OCI-LY3 (cell line): ENCODE measurements around the gene IGF2.

Experiments used
- H2AFZ ChIP-seq: fragments of 200-600, 300-600 bp; shearing (Covaris generic); 2 replicates; pipeline ENCODE4 v1.6.0; 2014; ENCODE audit warnings: antibody characterized with exemption, low read depth, low read length
- H3K27ac ChIP-seq: fragments of 200-600, 300-600 bp; sonication (generic); 2 replicates; pipeline ENCODE4 v1.5.1; 2014; ENCODE audit warnings: mild to moderate bottlenecking, low read length, moderate library complexity, mixed read lengths
- H3K27me3 ChIP-seq: fragments of 200-600, 300-600 bp; sonication (generic); 2 replicates; pipeline ENCODE4 v1.6.1; 2014; ENCODE audit warnings: low read depth, low read length, mixed read lengths
- H3K36me3 ChIP-seq: fragments of 200-600, 300-600 bp; sonication (generic); replicated peaks from 2 replicates; pipeline ENCODE3; 2014; ENCODE audit warnings: low read depth, low read length, mixed read lengths
- H3K4me1 ChIP-seq: fragments of 300-600, 200-600 bp; sonication (generic); 2 replicates; pipeline ENCODE4 v1.6.1; 2014; ENCODE audit warnings: low read length, mixed read lengths
- H3K4me2 ChIP-seq: fragments of 200-600, 300-600 bp; sonication (generic); 2 replicates; pipeline ENCODE4 v1.6.1; 2014; ENCODE audit warnings: low read length, mixed read lengths
- H3K4me3 ChIP-seq: fragments of 300-600, 200-600 bp; sonication (generic); 2 replicates; pipeline ENCODE4 v1.5.1; 2014; ENCODE audit warnings: antibody characterized with exemption, mild to moderate bottlenecking, low read length, moderate library complexity
- H3K79me2 ChIP-seq: fragments of 300-600, 200-600 bp; shearing (Covaris generic); 2 replicates; pipeline ENCODE4 v1.6.1; 2014; ENCODE audit warnings: mild to moderate bottlenecking, low read length, mixed read lengths
- H3K9ac ChIP-seq: fragments of 300-600, 200-600 bp; shearing (Covaris generic); 2 replicates; pipeline ENCODE4 v1.6.0; 2014; ENCODE audit warnings: mild to moderate bottlenecking, low read length, moderate library complexity
- H3K9me3 ChIP-seq: fragments of 200-600, 300-600 bp; shearing (Covaris generic); 2 replicates; pipeline ENCODE4 v1.6.1; 2014; ENCODE audit warnings: low read length, mixed read lengths; ENCODE audit not compliant: insufficient read depth
- H4K20me1 ChIP-seq: fragments of 200-600, 300-600 bp; sonication (generic); 2 replicates; pipeline ENCODE4 v1.6.1; 2016; ENCODE audit warnings: low read length, mixed read lengths; ENCODE audit not compliant: insufficient read depth
- EZH2phosphoT487 ChIP-seq: fragments of 200-600 bp; shearing (Covaris generic); IDR thresholded peaks from 2 replicates; pipeline ENCODE4 v1.6.1; 2018; ENCODE audit warnings: antibody characterized with exemption, mixed run types, low read depth
- TF ChIP-seq, protein P1 (sequence below): fragments of 200-600, 300-600 bp; sonication (generic); IDR thresholded peaks from 2 replicates; pipeline ENCODE4 v1.5.1; 2014; ENCODE audit warnings: antibody characterized with exemption, low read length, low read depth

Gene IGF2, protein sequence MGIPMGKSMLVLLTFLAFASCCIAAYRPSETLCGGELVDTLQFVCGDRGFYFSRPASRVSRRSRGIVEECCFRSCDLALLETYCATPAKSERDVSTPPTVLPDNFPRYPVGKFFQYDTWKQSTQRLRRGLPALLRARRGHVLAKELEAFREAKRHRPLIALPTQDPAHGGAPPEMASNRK

DNA sequence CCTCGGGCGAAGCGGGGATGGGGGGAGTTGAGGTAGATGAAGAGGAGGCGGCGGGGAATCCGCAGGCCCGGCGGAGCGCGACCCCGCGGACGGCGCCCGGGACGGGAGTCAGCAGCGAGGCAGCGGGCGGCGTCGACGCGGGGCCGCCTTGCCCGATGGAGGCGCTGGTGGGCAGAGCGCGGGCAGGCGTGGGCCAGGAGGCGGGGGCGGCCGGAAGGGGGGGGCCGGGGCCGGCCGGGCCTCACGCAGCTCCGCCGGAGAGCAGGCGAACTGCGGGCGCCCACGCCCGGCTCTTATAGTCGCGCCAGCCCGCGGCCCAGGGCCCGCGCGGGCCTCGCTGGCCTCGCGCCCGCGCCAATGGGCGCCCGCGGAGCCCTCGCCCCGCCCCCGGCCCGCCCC, at the start of gene IGF2:
Gene IGF2, minus strand, starts transcription at position 267 of the 399 bp plus-strand sequence. CDS start 3,866 bp downstream, outside the sequence.
- no peaks in the 10 kb centered on the region for H3K9me3 ChIP-seq
- TF ChIP-seq EZH2phosphoT487, result no peak
- TF ChIP-seq, protein P1, sequence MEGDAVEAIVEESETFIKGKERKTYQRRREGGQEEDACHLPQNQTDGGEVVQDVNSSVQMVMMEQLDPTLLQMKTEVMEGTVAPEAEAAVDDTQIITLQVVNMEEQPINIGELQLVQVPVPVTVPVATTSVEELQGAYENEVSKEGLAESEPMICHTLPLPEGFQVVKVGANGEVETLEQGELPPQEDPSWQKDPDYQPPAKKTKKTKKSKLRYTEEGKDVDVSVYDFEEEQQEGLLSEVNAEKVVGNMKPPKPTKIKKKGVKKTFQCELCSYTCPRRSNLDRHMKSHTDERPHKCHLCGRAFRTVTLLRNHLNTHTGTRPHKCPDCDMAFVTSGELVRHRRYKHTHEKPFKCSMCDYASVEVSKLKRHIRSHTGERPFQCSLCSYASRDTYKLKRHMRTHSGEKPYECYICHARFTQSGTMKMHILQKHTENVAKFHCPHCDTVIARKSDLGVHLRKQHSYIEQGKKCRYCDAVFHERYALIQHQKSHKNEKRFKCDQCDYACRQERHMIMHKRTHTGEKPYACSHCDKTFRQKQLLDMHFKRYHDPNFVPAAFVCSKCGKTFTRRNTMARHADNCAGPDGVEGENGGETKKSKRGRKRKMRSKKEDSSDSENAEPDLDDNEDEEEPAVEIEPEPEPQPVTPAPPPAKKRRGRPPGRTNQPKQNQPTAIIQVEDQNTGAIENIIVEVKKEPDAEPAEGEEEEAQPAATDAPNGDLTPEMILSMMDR, result no peak
- no peaks in the 10 kb centered on the region for H4K20me1 ChIP-seq
- no peak within 1 kb of the TSS for H3K9ac ChIP-seq
- H3K27me3 ChIP-seq, result peaks cover 24% of the 10 kb centered on the region
- H2AFZ ChIP-seq, result no peak within 1 kb of the TSS
- H3K4me3 ChIP-seq, result no peak within 1 kb of the TSS
- no peak within 1 kb of the TSS for H3K4me2 ChIP-seq
- H3K27ac ChIP-seq, result no peak within 1 kb of the TSS
- peaks cover 39% of the 10 kb centered on the region for H3K4me1 ChIP-seq
- H3K79me2 ChIP-seq, result no peaks in the 10 kb centered on the region
- H3K36me3 ChIP-seq, result no peaks in the 10 kb centered on the region

DNA sequence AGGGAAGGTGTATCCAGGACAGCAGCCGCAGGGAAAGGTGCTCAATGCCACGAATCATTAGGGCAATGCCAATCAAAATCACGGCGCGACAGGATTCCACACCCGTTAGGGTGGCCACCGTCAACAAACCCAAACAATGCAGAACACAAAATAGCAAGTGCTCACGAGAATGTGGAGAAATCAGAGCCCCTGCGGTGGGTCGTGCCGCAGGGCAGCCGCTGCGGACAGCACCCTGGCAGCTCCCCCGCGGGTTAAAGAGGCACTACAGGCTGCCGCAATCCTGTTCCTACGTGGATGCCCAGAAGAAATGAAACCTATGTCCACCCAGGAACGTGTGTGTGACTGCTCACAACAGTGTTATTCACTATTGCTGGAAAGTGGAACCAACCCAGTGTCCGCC, 49.6 kb upstream of the IGF2 start:
- Histone ChIP-seq H3K27me3 (no peaks in the 10 kb centered on the region), H3K4me3 (no peak overlapping the region), H3K9me3 (no peaks in the 10 kb centered on the region), H3K79me2 (no peaks in the 10 kb centered on the region), H2AFZ (no peak overlapping the region), H3K4me1 (no peaks in the 10 kb centered on the region), H4K20me1 (no peaks in the 10 kb centered on the region), H3K27ac (no peak overlapping the region), H3K4me2 (no peak overlapping the region), H3K9ac (no peak overlapping the region), H3K36me3 (no peaks in the 10 kb centered on the region)
- no peak for TF ChIP-seq EZH2phosphoT487
- TF ChIP-seq, protein P1, result no peak

DNA sequence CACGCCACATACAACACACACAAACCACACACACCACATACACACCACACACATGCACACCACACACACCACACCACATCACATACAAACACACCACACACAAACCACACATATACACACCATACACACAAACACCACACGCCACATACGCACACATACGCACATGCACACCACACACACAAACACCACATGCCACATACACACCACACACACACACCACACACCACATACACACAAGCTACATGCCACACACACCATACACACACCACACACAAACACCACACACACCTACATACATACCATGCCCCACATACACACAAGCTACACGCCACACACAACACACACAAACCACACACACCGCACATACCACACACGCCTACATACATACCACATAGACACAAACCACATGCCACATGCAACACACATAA, 48.1 kb upstream of the IGF2 start:
- no peaks in the 10 kb centered on the region for H3K27me3 ChIP-seq
- H3K4me3 ChIP-seq, result no peak overlapping the region
- no peaks in the 10 kb centered on the region for H3K4me1 ChIP-seq
- H2AFZ ChIP-seq, result no peak overlapping the region
- no peaks in the 10 kb centered on the region for H4K20me1 ChIP-seq
- H3K36me3 ChIP-seq, result no peaks in the 10 kb centered on the region
- H3K4me2 ChIP-seq, result no peak overlapping the region
- H3K9ac ChIP-seq, result no peak overlapping the region
- no peaks in the 10 kb centered on the region for H3K9me3 ChIP-seq
- no peak overlapping the region for H3K27ac ChIP-seq
- no peaks in the 10 kb centered on the region for H3K79me2 ChIP-seq
- TF ChIP-seq, protein P1, result no peak
- TF ChIP-seq EZH2phosphoT487, result no peak

DNA sequence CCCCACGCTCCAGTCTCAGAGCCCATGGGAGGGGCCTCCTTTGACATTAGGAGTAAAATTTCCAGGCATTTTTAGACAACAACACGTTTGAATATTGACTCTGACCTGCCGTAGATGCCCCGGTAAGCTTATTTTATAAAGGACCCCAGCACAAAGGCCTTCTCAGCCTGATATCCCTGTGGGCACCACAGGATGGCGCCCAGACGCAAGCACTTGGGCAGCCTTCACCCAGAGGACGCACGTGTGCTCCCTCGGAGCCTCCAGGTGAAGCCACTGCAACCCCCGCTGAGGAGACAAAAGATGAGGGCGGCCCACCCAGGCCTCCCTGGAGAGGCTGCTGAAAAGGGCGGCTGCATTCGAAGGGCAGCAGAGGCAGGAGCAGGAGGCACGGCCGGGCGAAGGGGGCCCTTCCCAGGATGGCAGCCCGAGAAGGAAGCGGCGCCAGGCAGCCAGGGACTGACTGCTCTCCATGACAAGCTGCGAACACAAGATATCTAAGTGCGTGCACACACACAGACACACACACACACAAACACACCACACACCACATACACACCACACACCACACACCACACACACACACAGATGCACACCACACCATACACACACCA, 47.6 kb upstream of the IGF2 start:
- no peaks in the 10 kb centered on the region for H3K4me1 ChIP-seq
- H3K9me3 ChIP-seq, result no peaks in the 10 kb centered on the region
- H4K20me1 ChIP-seq, result no peaks in the 10 kb centered on the region
- no peak overlapping the region for H3K27ac ChIP-seq
- H2AFZ ChIP-seq, result 0 out of 2 replicates have a peak overlapping the region, but pooled peaks have one; percentile 54
- H3K9ac ChIP-seq, result no peak overlapping the region
- no peaks in the 10 kb centered on the region for H3K27me3 ChIP-seq
- H3K4me3 ChIP-seq, result no peak overlapping the region
- TF ChIP-seq, protein P1, result peak; percentile 54
- TF ChIP-seq EZH2phosphoT487, result no peak
- no peak overlapping the region for H3K4me2 ChIP-seq
- no peaks in the 10 kb centered on the region for H3K36me3 ChIP-seq
- no peaks in the 10 kb centered on the region for H3K79me2 ChIP-seq
